ENCODE measurements around the gene ROR1. TPM values are rescaled to one million over a fixed set of nuclear protein-coding genes. Genes with fewer than 3 reads are reported as not detected.

ROR1 gene
- total RNA-seq, 1 experiment from 2014 or later = 56.3 TPM

- TF ChIP-seq NFYB (CRISPR knock-in tag; conservative IDR thresholded peaks at IDR 0.05; ENCODE audit: low read depth) (no peak), OVOL2 (CRISPR knock-in tag; IDR thresholded peaks at IDR 0.05; ENCODE audit: borderline replicate concordance) (no peak), FOXP4 (CRISPR knock-in tag; IDR thresholded peaks at IDR 0.05) (no peak), JUN (CRISPR knock-in tag; IDR thresholded peaks at IDR 0.05) (no peak), ZNF416 (CRISPR knock-in tag; IDR thresholded peaks at IDR 0.05) (no peak)
- TF ChIP-seq, protein P1, sequence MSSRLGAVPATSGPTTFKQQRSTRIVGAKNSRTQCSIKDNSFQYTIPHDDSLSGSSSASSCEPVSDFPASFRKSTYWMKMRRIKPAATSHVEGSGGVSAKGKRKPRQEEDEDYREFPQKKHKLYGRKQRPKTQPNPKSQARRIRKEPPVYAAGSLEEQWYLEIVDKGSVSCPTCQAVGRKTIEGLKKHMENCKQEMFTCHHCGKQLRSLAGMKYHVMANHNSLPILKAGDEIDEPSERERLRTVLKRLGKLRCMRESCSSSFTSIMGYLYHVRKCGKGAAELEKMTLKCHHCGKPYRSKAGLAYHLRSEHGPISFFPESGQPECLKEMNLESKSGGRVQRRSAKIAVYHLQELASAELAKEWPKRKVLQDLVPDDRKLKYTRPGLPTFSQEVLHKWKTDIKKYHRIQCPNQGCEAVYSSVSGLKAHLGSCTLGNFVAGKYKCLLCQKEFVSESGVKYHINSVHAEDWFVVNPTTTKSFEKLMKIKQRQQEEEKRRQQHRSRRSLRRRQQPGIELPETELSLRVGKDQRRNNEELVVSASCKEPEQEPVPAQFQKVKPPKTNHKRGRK (CRISPR knock-in tag; IDR thresholded peaks at IDR 0.05; ENCODE audit: borderline replicate concordance) = no peak
- TF ChIP-seq, protein P2, sequence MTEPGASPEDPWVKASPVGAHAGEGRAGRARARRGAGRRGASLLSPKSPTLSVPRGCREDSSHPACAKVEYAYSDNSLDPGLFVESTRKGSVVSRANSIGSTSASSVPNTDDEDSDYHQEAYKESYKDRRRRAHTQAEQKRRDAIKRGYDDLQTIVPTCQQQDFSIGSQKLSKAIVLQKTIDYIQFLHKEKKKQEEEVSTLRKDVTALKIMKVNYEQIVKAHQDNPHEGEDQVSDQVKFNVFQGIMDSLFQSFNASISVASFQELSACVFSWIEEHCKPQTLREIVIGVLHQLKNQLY (CRISPR knock-in tag; IDR thresholded peaks at IDR 0.05) = no peak
- DNase-seq (ENCODE audit: low spot score) (no peak), ATAC-seq (no peak)
- CTCF ChIA-PET = interaction anchor here (0.9 kb wide), 1 partner anchor 352 kb away, joined by 3 read pairs; no protein-coding TSS in a partner anchor
- H3K9me3 Mint-ChIP-seq = no peaks in the 10 kb centered on the region
- no peaks in the 10 kb centered on the region for H3K36me3 Mint-ChIP-seq
- H3K27ac Mint-ChIP-seq = no peak overlapping the region
- H3K4me1 Mint-ChIP-seq = peaks cover 54% of the 10 kb centered on the region
- POLR2A ChIA-PET = no interaction called here
- no peaks in the 10 kb centered on the region for H3K27me3 Mint-ChIP-seq (ENCODE audit: low read depth)
- no peak overlapping the region for H3K4me3 Mint-ChIP-seq
Measured at GRCh38 chr1:64043976-64044375, 270.2 kb downstream of the ROR1 start.

GRCh38 chr1:64046243-64046642, 272.4 kb downstream of the ROR1 start:
- ATAC-seq (peak; percentile 67), DNase-seq (ENCODE audit: low spot score) (no peak)
- Mint-ChIP-seq H3K27ac (peak overlapping the region; percentile 42), H3K36me3 (peaks cover 9% of the 10 kb centered on the region), H3K27me3 (ENCODE audit: low read depth) (no peaks in the 10 kb centered on the region), H3K4me1 (peaks cover 33% of the 10 kb centered on the region), H3K4me3 (no peak overlapping the region), H3K9me3 (no peaks in the 10 kb centered on the region)
- ChIA-PET POLR2A (no interaction called here), CTCF (no interaction called here)
- TF ChIP-seq CREM (CRISPR knock-in tag; IDR thresholded peaks at IDR 0.05) (no peak), ERG (CRISPR knock-in tag; IDR thresholded peaks at IDR 0.05) (no peak), CDX4 (CRISPR knock-in tag; IDR thresholded peaks at IDR 0.05; ENCODE audit: borderline replicate concordance) (no peak), PRDM15 (CRISPR knock-in tag; IDR thresholded peaks at IDR 0.05) (no peak)

DNA sequence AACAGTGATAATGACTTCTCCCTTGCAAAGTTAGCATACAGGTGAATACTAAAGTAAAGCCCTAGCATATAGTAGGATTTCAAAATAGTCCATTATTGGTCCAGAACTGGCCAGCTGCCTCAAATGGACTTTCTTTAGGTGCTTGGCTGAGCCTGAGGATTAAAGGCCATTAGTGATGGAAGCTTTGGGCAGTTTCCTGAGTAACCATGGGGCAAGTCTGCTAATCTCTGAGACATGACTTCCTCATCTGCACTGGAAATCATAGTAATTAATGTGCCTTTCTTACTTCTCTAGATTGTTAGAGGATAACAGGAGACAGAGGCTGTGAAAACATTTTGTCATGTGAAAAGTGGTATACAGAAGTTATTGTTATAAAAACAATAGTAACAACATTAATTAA, 273.1 kb downstream of the ROR1 start:
- no peaks in the 10 kb centered on the region for H3K27me3 Mint-ChIP-seq (ENCODE audit: low read depth)
- H3K36me3 Mint-ChIP-seq = peaks cover 9% of the 10 kb centered on the region
- POLR2A ChIA-PET = interaction anchor here (0.6 kb wide), 1 partner anchor 354 kb away, joined by 4 read pairs; no protein-coding TSS in a partner anchor
- CTCF ChIA-PET = no interaction called here
- no peak overlapping the region for H3K4me3 Mint-ChIP-seq
- DNase-seq (ENCODE audit: low spot score) (no peak), ATAC-seq (no peak)
- peak overlapping the region; percentile 42; the same call in 1 of the 2 replicates for H3K27ac Mint-ChIP-seq
- H3K4me1 Mint-ChIP-seq = peaks cover 31% of the 10 kb centered on the region
- no peaks in the 10 kb centered on the region for H3K9me3 Mint-ChIP-seq
- TF ChIP-seq E2F5 (CRISPR knock-in tag; IDR thresholded peaks at IDR 0.05) (no peak), FOXJ3 (CRISPR knock-in tag; IDR thresholded peaks at IDR 0.05; ENCODE audit: borderline replicate concordance) (no peak), ELF4 (CRISPR knock-in tag; IDR thresholded peaks at IDR 0.05; ENCODE audit: low read depth) (no peak), ZBTB21 (CRISPR knock-in tag; IDR thresholded peaks at IDR 0.05; ENCODE audit: borderline replicate concordance) (no peak)
- TF ChIP-seq, protein P3, sequence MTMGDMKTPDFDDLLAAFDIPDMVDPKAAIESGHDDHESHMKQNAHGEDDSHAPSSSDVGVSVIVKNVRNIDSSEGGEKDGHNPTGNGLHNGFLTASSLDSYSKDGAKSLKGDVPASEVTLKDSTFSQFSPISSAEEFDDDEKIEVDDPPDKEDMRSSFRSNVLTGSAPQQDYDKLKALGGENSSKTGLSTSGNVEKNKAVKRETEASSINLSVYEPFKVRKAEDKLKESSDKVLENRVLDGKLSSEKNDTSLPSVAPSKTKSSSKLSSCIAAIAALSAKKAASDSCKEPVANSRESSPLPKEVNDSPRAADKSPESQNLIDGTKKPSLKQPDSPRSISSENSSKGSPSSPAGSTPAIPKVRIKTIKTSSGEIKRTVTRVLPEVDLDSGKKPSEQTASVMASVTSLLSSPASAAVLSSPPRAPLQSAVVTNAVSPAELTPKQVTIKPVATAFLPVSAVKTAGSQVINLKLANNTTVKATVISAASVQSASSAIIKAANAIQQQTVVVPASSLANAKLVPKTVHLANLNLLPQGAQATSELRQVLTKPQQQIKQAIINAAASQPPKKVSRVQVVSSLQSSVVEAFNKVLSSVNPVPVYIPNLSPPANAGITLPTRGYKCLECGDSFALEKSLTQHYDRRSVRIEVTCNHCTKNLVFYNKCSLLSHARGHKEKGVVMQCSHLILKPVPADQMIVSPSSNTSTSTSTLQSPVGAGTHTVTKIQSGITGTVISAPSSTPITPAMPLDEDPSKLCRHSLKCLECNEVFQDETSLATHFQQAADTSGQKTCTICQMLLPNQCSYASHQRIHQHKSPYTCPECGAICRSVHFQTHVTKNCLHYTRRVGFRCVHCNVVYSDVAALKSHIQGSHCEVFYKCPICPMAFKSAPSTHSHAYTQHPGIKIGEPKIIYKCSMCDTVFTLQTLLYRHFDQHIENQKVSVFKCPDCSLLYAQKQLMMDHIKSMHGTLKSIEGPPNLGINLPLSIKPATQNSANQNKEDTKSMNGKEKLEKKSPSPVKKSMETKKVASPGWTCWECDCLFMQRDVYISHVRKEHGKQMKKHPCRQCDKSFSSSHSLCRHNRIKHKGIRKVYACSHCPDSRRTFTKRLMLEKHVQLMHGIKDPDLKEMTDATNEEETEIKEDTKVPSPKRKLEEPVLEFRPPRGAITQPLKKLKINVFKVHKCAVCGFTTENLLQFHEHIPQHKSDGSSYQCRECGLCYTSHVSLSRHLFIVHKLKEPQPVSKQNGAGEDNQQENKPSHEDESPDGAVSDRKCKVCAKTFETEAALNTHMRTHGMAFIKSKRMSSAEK (CRISPR knock-in tag; IDR thresholded peaks at IDR 0.05; ENCODE audit: borderline replicate concordance) = no peak
